ENCODE results near the gene GLIPR2.

GRCh38 chr9:36163049-36163785 lies 26.7 kb downstream of the GLIPR2 start:
- TF ChIP-seq CTCF (IDR thresholded peaks at IDR 0.05; ENCODE audit: poor library complexity, severe bottlenecking): no peak
- TF ChIP-seq EP300 (conservative IDR thresholded peaks at IDR 0.05; ENCODE audit: poor library complexity, severe bottlenecking): no peak
- TF ChIP-seq REST (IDR thresholded peaks at IDR 0.05; ENCODE audit: borderline replicate concordance): no peak
- TF ChIP-seq EZH2 (IDR thresholded peaks at IDR 0.05; ENCODE audit: borderline replicate concordance, insufficient read depth, low read length, poor library complexity, severe bottlenecking): no peak
- TF ChIP-seq MXI1 (conservative IDR thresholded peaks at IDR 0.05; ENCODE audit: poor library complexity, severe bottlenecking): no peak
- TF ChIP-seq SMC3 (conservative IDR thresholded peaks at IDR 0.05; ENCODE audit: poor library complexity): no peak
- TF ChIP-seq RAD21 (conservative IDR thresholded peaks at IDR 0.05): no peak
- no peak for TF ChIP-seq POLR2AphosphoS5 (IDR thresholded peaks at IDR 0.05)

All from neural cell (in vitro differentiated cells).